Subcutaneous adipose tissue (tissue), 4 donors: ENCODE measurements around the gene C6orf89. TPM values are rescaled to one million over a fixed set of nuclear protein-coding genes. Genes with fewer than 3 reads are reported as not detected.

ENCODE experiments used
- CTCF ChIP-seq: fragments of 450-650 bp; IDR thresholded peaks from one replicate; pipeline ENCODE4 v1.5.1; 2016; ENCODE audit warnings: low read depth, mild to moderate bottlenecking, control low read depth, antibody characterized with exemption, moderate library complexity
- total RNA-seq, 4 donors: library from RNA; depleted of rRNA; stranded (reverse); fragments of >200 nt; gene quantifications; one replicate each; pipeline ENCODE4 v1.1.0, GENCODE V29; 2016

Gene C6orf89
- total RNA-seq, 4 donors from 2014 or later: 36.2 to 49.5 (median 44.2) TPM

- no peak for TF ChIP-seq CTCF
Observed at GRCh38 chr6:36865835-36866234, 19.9 kb upstream of the C6orf89 start.

- no peak for TF ChIP-seq CTCF
Observed at GRCh38 chr6:36867471-36868224, 18.1 kb upstream of the C6orf89 start.

- TF ChIP-seq CTCF: no peak
Observed at GRCh38 chr6:36871686-36872085, 14.1 kb upstream of the C6orf89 start.

GRCh38 chr6:36873115-36873514 is 12.6 kb upstream of the C6orf89 start:
- no peak for TF ChIP-seq CTCF

GRCh38 chr6:36873612-36874442 is 11.9 kb upstream of the C6orf89 start:
- no peak for TF ChIP-seq CTCF

- no peak for TF ChIP-seq CTCF
Observed at GRCh38 chr6:36874443-36875249, 11.1 kb upstream of the C6orf89 start, which contains the start of gene PPIL1. Gene PPIL1 (minus strand): TSS chr6:36874803. CDS start chr6:36874772, 31 bp downstream.

GRCh38 chr6:36875250-36875633 is 10.5 kb upstream of the C6orf89 start:
- TF ChIP-seq CTCF: no peak
